ENCODE results near the gene PRKN.

The PRKN gene

GRCh38 chr6:161586887-161587286 lies 1140.7 kb downstream of the PRKN start:
- DNase-seq (ENCODE audit: low read depth in 2 of 3, low spot score in 2 of 3) = no peak

GRCh38 chr6:161584621-161585340 lies 1142.8 kb downstream of the PRKN start:
- no peak for DNase-seq (ENCODE audit: low read depth in 2 of 3, low spot score in 2 of 3)

- no peak for DNase-seq (ENCODE audit: low read depth in 2 of 3, low spot score in 2 of 3)
These were observed 1143.5 kb downstream of the PRKN start for GRCh38 chr6:161584051-161584450.

GRCh38 chr6:161583584-161583983 lies 1144.0 kb downstream of the PRKN start:
- DNase-seq (ENCODE audit: low read depth in 2 of 3, low spot score in 2 of 3) = no peak

GRCh38 chr6:161578478-161578877 lies 1149.1 kb downstream of the PRKN start:
- DNase-seq (ENCODE audit: low read depth in 2 of 3, low spot score in 2 of 3) = no peak

- DNase-seq (ENCODE audit: low read depth in 2 of 3, low spot score in 2 of 3) = no peak
These were observed 1151.9 kb downstream of the PRKN start for GRCh38 chr6:161575523-161576254.

GRCh38 chr6:161568885-161569456 lies 1158.6 kb downstream of the PRKN start:
- no peak for DNase-seq (ENCODE audit: low read depth in 2 of 3, low spot score in 2 of 3)

- DNase-seq (ENCODE audit: low read depth in 2 of 3, low spot score in 2 of 3) = no peak
These were observed 1162.6 kb downstream of the PRKN start for GRCh38 chr6:161564952-161565351.

- no peak for DNase-seq (ENCODE audit: low read depth in 2 of 3, low spot score in 2 of 3)
These were observed 1165.7 kb downstream of the PRKN start for GRCh38 chr6:161561908-161562307.

GRCh38 chr6:161557333-161558107 lies 1170.0 kb downstream of the PRKN start:
- no peak for DNase-seq (ENCODE audit: low read depth in 2 of 3, low spot score in 2 of 3)

- DNase-seq (ENCODE audit: low read depth in 2 of 3, low spot score in 2 of 3) = no peak
These were observed 1172.7 kb downstream of the PRKN start for GRCh38 chr6:161554883-161555282.

- no peak for DNase-seq (ENCODE audit: low read depth in 2 of 3, low spot score in 2 of 3)
These were observed 1177.5 kb downstream of the PRKN start for GRCh38 chr6:161549977-161550655.

GRCh38 chr6:161548713-161549296 lies 1178.8 kb downstream of the PRKN start:
- DNase-seq (ENCODE audit: low read depth in 2 of 3, low spot score in 2 of 3) = no peak

GRCh38 chr6:161547617-161548016 lies 1179.9 kb downstream of the PRKN start:
- no peak for DNase-seq (ENCODE audit: low read depth in 2 of 3, low spot score in 2 of 3)

- DNase-seq (ENCODE audit: low read depth in 2 of 3, low spot score in 2 of 3) = no peak
These were observed 1180.9 kb downstream of the PRKN start for GRCh38 chr6:161546632-161547031.

- no peak for DNase-seq (ENCODE audit: low read depth in 2 of 3, low spot score in 2 of 3)
These were observed 1181.8 kb downstream of the PRKN start for GRCh38 chr6:161545741-161546140.

GRCh38 chr6:161544801-161545480 lies 1182.6 kb downstream of the PRKN start:
- no peak for DNase-seq (ENCODE audit: low read depth in 2 of 3, low spot score in 2 of 3)

- DNase-seq (ENCODE audit: low read depth in 2 of 3, low spot score in 2 of 3) = no peak
These were observed 1183.8 kb downstream of the PRKN start for GRCh38 chr6:161543684-161544309.

- DNase-seq (ENCODE audit: low read depth in 2 of 3, low spot score in 2 of 3) = no peak
These were observed 1185.1 kb downstream of the PRKN start for GRCh38 chr6:161542346-161542980.

All from activated CD8-positive, alpha-beta memory T cell treated with anti-CD3 and anti-CD28 coated beads for 48 hours (primary cell).